Measurements from ENCODE around the gene SLC7A11.
"Not testable (repeated sequence)": the region's sequence is repeated elsewhere in the genome, so short reads cannot be mapped to it uniquely, and the experiment has no call there.

SLC7A11 gene

DNA sequence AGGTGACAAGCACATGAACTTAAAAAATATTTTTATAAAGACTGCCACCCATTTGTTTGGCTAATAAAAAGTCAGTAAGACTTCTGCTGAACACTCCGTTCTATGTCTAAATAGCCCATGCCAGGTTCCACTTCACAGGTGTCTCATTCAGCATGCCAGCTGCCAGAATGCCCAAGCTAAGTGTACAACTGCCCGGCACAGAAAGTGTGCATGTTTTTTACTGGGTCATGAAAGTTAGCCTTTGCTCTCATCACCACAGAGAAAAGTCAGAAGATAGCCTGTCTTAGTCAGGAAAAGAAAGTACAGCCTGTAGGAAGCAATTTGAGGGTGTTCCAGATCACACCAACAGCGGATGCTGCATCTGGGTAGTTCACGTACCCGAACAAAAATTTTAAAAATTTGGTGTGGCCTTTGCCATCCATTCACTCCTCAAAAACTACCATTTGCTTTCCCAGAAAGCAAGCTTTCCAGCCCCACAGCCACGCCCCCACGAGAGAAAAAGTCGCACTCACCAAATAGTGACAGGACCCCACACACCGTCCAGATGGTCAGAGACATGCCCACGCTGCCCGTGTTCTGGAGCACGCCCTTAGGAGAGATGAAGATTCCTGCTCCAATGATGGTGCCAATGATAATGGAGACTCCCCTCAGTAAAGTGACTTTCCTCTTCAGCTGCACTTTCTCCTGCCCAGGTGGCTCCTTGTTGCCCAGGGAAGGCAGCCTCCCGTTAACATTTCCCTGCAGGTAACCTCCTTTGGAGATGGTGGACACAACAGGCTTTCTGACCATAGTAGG, 671 bp downstream of the SLC7A11 start:
- in situ Hi-C loops (cut with MboI; ENCODE audit: low sequenced_read_pairs, unreplicated experiment), result no loop called here
- TF ChIP-seq, protein P1, sequence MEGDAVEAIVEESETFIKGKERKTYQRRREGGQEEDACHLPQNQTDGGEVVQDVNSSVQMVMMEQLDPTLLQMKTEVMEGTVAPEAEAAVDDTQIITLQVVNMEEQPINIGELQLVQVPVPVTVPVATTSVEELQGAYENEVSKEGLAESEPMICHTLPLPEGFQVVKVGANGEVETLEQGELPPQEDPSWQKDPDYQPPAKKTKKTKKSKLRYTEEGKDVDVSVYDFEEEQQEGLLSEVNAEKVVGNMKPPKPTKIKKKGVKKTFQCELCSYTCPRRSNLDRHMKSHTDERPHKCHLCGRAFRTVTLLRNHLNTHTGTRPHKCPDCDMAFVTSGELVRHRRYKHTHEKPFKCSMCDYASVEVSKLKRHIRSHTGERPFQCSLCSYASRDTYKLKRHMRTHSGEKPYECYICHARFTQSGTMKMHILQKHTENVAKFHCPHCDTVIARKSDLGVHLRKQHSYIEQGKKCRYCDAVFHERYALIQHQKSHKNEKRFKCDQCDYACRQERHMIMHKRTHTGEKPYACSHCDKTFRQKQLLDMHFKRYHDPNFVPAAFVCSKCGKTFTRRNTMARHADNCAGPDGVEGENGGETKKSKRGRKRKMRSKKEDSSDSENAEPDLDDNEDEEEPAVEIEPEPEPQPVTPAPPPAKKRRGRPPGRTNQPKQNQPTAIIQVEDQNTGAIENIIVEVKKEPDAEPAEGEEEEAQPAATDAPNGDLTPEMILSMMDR (IDR thresholded peaks at IDR 0.05; ENCODE audit: borderline replicate concordance, control extremely low read depth, extremely low read depth, insufficient read depth, missing control alignments), result no peak
- DNase-seq (ENCODE audit: low spot score), result no peak

DNA sequence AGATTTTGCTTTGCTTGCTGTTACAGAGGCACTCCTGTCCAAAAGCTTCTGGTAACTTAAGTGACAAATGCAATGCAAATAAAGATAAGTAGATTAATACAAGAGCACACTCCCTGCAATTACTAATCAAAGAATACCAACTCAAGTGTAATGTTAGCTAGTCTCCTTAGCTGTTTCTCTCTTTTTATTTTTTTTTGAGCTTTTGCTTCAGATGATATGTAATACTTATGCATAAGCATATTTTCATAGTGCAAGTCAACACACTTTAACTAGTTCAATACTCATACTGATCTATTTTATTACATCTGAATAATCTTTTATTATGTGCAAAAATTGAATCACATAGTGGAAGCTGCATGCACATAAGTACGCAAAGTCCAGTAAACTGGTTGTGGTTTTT, 2.7 kb downstream of the SLC7A11 start:
- DNase-seq (ENCODE audit: low spot score), result no peak
- in situ Hi-C loops (cut with MboI; ENCODE audit: low sequenced_read_pairs, unreplicated experiment), result no loop called here
- TF ChIP-seq, protein P1 (IDR thresholded peaks at IDR 0.05; ENCODE audit: borderline replicate concordance, control extremely low read depth, extremely low read depth, insufficient read depth, missing control alignments), result no peak

DNA sequence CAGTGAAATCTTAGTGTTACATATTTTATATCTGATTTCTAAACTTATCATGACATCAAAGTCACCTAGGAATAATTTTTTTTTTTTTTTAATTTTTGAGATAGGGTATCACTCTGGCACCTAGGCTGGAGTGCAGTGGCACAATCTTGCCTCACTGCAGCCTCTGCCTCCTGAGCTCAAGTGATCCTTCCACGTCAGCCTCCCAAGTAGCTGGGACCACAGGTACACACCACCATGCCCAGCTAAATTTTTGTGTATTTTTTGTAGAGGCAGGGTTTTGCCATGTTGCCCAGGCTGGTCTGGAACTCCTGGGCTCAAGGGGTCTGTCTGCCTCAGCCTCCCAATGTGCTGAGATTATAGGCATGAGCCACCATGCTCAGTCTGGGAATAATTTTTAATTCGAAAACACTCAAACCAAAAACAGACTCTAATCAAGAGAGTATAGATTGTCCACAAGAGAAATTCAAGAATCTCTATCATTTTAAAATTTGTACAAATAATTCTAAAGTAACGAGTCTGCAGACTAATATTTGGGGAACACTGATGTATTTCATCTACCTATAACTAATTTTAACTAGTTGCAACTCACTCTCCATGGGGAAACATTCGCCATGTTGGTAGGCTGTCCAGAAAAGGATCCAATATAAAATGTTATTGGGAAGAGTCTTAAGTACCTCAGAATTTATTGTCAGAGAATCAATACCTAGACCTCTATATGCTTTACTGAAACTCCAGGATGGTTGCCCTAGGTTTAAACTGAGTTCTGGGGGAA, 3.4 kb downstream of the SLC7A11 start:
- TF ChIP-seq, protein P1 (IDR thresholded peaks at IDR 0.05; ENCODE audit: borderline replicate concordance, control extremely low read depth, extremely low read depth, insufficient read depth, missing control alignments), result no peak
- in situ Hi-C loops (cut with MboI; ENCODE audit: low sequenced_read_pairs, unreplicated experiment), result no loop called here
- DNase-seq (ENCODE audit: low spot score), result no peak

DNA sequence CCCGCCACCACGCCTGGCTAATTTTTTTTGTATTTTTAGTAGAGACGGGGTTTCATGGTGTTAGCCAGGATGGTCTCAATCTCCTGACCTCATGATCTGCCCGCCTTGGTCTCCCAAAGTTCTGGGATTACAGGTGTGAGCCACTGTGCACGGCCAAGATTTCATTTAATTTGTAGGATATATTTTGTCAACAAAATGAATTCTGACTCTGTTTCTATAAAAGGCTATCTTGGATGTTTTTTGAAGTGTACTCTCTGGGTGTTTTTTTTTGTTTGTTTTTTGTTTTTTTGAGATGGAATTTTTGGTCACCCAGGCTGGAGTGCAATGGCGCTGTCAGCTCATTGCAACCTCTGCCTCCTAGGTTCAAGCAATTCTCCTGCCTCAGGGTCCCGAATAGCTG, 5.0 kb downstream of the SLC7A11 start:
- in situ Hi-C loops (cut with MboI; ENCODE audit: low sequenced_read_pairs, unreplicated experiment); DNase-seq (ENCODE audit: low spot score): not testable (repeated sequence)

DNA sequence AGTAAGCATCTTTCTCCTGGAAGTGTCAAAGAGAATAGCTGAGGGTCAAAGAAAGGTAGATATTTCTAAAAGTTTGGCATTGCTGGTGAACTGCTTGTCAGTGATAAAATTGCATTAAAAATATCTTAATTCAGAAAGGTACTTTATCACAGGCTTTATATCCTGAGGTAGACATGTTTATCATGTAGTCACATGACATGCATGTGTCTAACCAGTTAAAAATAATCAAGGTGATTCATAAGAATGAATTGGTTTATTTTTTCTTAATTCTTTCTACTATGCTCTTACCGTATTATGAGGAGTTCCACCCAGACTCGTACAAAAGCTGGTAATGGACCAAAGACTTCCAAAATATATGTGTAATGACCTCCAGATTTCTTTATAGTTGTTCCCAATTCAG, 6.1 kb downstream of the SLC7A11 start:
- TF ChIP-seq, protein P1 (IDR thresholded peaks at IDR 0.05; ENCODE audit: borderline replicate concordance, control extremely low read depth, extremely low read depth, insufficient read depth, missing control alignments), result no peak
- DNase-seq (ENCODE audit: low spot score), result no peak
- in situ Hi-C loops (cut with MboI; ENCODE audit: low sequenced_read_pairs, unreplicated experiment), result no loop called here

DNA sequence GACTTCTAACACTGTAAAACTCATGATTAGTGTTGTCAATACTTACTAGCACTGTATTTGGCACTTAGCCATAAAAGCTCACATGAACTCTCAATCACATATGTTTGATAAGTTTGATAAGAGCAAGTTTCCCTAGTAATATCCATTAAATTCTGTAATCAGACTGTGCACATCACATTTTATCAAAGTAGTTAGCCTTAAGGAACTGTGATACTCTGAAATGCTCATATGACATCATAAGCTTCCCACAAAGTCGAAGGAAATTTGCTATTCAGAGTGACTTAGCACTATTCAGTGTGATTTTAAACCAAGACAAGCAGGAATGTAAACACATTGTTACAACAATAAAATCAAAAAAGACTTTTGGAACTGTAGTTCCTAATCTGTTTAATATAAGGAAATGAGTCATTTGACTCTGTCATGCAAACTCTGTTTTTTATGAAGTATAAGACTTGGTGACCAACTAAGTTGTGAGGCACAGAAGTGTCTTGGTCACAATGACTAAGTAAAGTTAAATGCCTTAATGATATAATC, 6.7 kb downstream of the SLC7A11 start:
- no peak for DNase-seq (ENCODE audit: low spot score)
- TF ChIP-seq, protein P1 (IDR thresholded peaks at IDR 0.05; ENCODE audit: borderline replicate concordance, control extremely low read depth, extremely low read depth, insufficient read depth, missing control alignments), result no peak
- in situ Hi-C loops (cut with MboI; ENCODE audit: low sequenced_read_pairs, unreplicated experiment), result no loop called here

DNA sequence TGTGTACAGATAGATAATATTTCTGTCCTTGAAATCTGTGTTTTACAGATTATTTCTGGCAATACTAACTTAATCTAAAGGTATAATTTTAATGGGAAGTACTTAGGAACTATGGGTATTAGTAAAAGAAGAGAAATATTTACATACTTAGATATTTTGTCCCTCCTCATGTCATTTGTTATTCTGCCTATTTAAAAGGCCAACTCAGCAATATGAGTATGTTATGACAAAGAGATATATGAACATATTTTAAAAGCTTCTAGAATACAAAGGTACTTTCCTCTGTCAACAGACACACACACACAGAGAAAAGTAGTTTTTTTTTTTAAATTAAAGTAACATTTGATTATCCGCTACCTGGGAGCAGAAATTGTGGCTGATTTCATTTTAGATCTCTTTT, 7.9 kb downstream of the SLC7A11 start:
- in situ Hi-C loops (cut with MboI; ENCODE audit: low sequenced_read_pairs, unreplicated experiment), result no loop called here
- no peak for DNase-seq (ENCODE audit: low spot score)
- TF ChIP-seq, protein P1 (IDR thresholded peaks at IDR 0.05; ENCODE audit: borderline replicate concordance, control extremely low read depth, extremely low read depth, insufficient read depth, missing control alignments), result no peak
